Cerebellar nuclear complex (tissue), 1 donor: Measurements from ENCODE around the gene UBE2O.
A peak's percentile ranks its signal among the peaks of the same experiment; 100 is the strongest.

Experiments
- DNase-seq, 2 experiments: peaks; one replicate each; lab custom pipeline; 2025; lab: John Stamatoyannopoulos, UW

The UBE2O gene

GRCh38 chr17:76439314-76439928 lies 13.5 kb downstream of the UBE2O start:
- no peak for DNase-seq

GRCh38 chr17:76438906-76439305 lies 14.0 kb downstream of the UBE2O start:
- DNase-seq, result no peak

- peak in 1 of 2 experiments; percentile 51 for DNase-seq
Observed at GRCh38 chr17:76437467-76438402, 15.2 kb downstream of the UBE2O start.

- no peak for DNase-seq
Observed at GRCh38 chr17:76435751-76436150, 17.2 kb downstream of the UBE2O start.

- no peak for DNase-seq
Observed at GRCh38 chr17:76434870-76435269, 18.1 kb downstream of the UBE2O start.

GRCh38 chr17:76433693-76434092 lies 19.3 kb downstream of the UBE2O start:
- DNase-seq, result no peak

GRCh38 chr17:76432712-76433336 lies 20.1 kb downstream of the UBE2O start:
- no peak for DNase-seq

- DNase-seq, result no peak
Observed at GRCh38 chr17:76432004-76432403, 20.9 kb downstream of the UBE2O start.

- no peak for DNase-seq
Observed at GRCh38 chr17:76431509-76431908, 21.4 kb downstream of the UBE2O start.

- DNase-seq, result no peak
Observed at GRCh38 chr17:76428511-76428910, 24.4 kb downstream of the UBE2O start.

GRCh38 chr17:76427501-76428231 lies 25.3 kb downstream of the UBE2O start:
- DNase-seq, result no peak

GRCh38 chr17:76426853-76427252 lies 26.1 kb downstream of the UBE2O start:
- DNase-seq, result no peak

GRCh38 chr17:76422860-76423259 lies 30.1 kb downstream of the UBE2O start:
- DNase-seq, result no peak

- no peak for DNase-seq
Observed at GRCh38 chr17:76422406-76422805, 30.5 kb downstream of the UBE2O start.

GRCh38 chr17:76421044-76421407 lies 31.9 kb downstream of the UBE2O start:
- no peak for DNase-seq

GRCh38 chr17:76420356-76421043 lies 32.5 kb downstream of the UBE2O start:
- no peak for DNase-seq

- no peak for DNase-seq
Observed at GRCh38 chr17:76419576-76420260, 33.2 kb downstream of the UBE2O start.

- DNase-seq, result no peak
Observed at GRCh38 chr17:76417499-76418143, 35.3 kb downstream of the UBE2O start.

- no peak for DNase-seq
Observed at GRCh38 chr17:76416899-76417298, 36.1 kb downstream of the UBE2O start.

- DNase-seq, result no peak
Observed at GRCh38 chr17:76416457-76416856, 36.5 kb downstream of the UBE2O start.

- DNase-seq, result no peak
Observed at GRCh38 chr17:76415786-76416185, 37.2 kb downstream of the UBE2O start.
